GM12892 (cell line): ENCODE data around the gene EEF1A2.

ENCODE experiments used
- POLR2A ChIP-seq: IDR thresholded peaks from 2 replicates; pipeline ENCODE4 v1.6.1; 2011; ENCODE audit warnings: low read depth, low read length, control low read depth
- TAF1 ChIP-seq: IDR thresholded peaks from 2 replicates; pipeline ENCODE4 v1.6.1; 2011; ENCODE audit warnings: low read depth, mild to moderate bottlenecking, control low read depth, low read length, borderline replicate concordance

DNA sequence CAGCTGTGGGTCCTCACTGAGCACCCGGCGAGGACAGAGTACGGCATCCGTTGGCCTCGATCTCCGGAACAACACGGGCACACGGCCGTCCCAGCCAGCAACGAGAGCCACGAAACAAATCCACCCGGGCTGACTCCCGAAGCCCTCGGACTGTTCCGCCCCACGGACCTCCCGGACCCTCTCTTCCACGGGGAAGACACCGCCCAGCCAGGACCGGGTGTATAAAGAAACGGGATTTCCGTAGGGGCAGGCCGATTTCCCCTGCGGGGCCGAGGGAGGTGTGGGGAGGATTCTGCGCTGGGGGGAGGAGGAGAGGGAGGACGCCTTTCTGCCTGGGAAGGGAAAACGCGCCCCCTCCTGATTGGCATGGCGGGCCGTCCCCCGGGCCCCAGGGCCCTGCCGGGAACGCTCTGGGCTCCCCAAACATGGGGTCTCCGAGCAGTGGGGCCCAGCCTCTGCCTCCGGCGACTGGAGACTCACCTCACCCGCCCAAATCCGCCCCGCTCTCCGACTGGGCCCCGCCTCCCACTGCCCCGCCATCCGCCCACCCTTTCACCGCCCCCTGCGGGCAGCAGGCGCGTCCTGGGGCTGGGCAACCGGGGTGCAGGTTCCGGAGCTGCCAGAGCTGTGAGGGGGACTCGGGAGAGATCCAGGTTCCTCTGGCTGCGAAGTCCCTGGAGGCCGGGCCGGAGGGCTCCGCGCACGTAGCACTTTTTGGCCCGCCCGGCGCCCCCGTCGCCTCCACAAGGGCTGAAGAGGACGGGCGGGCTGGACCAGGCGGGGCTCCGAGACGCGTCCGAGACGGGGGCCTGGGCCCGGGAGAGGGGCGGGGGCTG lies 21.0 kb upstream of the EEF1A2 start:
- TF ChIP-seq TAF1 (no peak), POLR2A (no peak)
